ENCODE results near the gene CPOX. TPM values are rescaled to one million over a fixed set of nuclear protein-coding genes. Genes with fewer than 3 reads are reported as not detected.

CPOX gene
- total RNA-seq, 1 experiment from 2014 or later = 24.2 TPM

DNA sequence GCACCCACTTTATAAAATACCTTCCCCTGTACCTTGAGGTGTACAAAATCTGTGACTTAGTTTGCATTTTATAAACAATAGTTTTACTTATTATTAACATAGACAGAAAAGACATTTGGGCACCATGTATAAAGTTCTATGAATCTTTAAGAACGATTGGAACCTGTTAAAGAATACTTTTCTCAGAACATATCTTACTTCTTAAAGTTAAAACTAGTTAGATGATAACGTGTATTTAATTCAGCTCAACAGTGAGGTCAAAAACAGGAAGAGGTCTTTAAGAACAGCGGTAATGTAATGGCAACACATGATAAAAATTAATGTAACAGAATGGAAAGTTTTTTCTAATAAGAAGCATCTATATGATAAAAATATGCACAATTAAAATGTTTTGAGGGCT is 25.0 kb downstream of the CPOX start:
- ChIA-PET CTCF (no interaction called here), POLR2A (no interaction called here)
- H3K4me3 ChIP-seq (ENCODE audit: low read depth, low read length) = no peak overlapping the region
- no peak overlapping the region for H3K4me3 Mint-ChIP-seq (ENCODE audit: unreplicated experiment)
- peaks cover 4% of the 10 kb centered on the region for H3K4me1 Mint-ChIP-seq (ENCODE audit: low read depth, unreplicated experiment)
- no peaks in the 10 kb centered on the region for H3K4me1 ChIP-seq
- no peaks in the 10 kb centered on the region for H3K9me3 ChIP-seq
- TF ChIP-seq, protein P1, sequence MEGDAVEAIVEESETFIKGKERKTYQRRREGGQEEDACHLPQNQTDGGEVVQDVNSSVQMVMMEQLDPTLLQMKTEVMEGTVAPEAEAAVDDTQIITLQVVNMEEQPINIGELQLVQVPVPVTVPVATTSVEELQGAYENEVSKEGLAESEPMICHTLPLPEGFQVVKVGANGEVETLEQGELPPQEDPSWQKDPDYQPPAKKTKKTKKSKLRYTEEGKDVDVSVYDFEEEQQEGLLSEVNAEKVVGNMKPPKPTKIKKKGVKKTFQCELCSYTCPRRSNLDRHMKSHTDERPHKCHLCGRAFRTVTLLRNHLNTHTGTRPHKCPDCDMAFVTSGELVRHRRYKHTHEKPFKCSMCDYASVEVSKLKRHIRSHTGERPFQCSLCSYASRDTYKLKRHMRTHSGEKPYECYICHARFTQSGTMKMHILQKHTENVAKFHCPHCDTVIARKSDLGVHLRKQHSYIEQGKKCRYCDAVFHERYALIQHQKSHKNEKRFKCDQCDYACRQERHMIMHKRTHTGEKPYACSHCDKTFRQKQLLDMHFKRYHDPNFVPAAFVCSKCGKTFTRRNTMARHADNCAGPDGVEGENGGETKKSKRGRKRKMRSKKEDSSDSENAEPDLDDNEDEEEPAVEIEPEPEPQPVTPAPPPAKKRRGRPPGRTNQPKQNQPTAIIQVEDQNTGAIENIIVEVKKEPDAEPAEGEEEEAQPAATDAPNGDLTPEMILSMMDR (IDR thresholded peaks at IDR 0.05; ENCODE audit: insufficient read depth in 1 of 2, low read depth in 1 of 2, low read length in 1 of 2, severe bottlenecking in 1 of 2, unreplicated experiment in 1 of 2) = no peak
- no peak overlapping the region for H3K27ac Mint-ChIP-seq (ENCODE audit: unreplicated experiment)
- no peaks in the 10 kb centered on the region for H3K9me3 Mint-ChIP-seq (ENCODE audit: unreplicated experiment)
- intact Hi-C loops (cut with micrococcal nuclease; ENCODE audit: unreplicated experiment) = no loop called here
- H3K27me3 ChIP-seq (replicated peaks; ENCODE audit: control insufficient read depth, insufficient read depth, low read length) = no peaks in the 10 kb centered on the region
- no peak for DNase-seq
- no TSS peak for BruUV-seq (replicated peaks)
- H3K36me3 Mint-ChIP-seq (ENCODE audit: insufficient read depth, unreplicated experiment) = no peaks in the 10 kb centered on the region
- no peaks in the 10 kb centered on the region for H3K36me3 ChIP-seq (ENCODE audit: control insufficient read depth, insufficient read depth, low read length)
- no peaks in the 10 kb centered on the region for H3K27me3 Mint-ChIP-seq (ENCODE audit: insufficient read depth, unreplicated experiment)

GRCh38 chr3:98567666-98568270 is 25.6 kb downstream of the CPOX start:
- intact Hi-C loops (cut with micrococcal nuclease; ENCODE audit: unreplicated experiment) = no loop called here
- BruUV-seq (replicated peaks) = no TSS peak
- Histone ChIP-seq H3K9me3 (no peaks in the 10 kb centered on the region), H3K27me3 (replicated peaks; ENCODE audit: control insufficient read depth, insufficient read depth, low read length) (no peaks in the 10 kb centered on the region), H3K36me3 (ENCODE audit: control insufficient read depth, insufficient read depth, low read length) (no peaks in the 10 kb centered on the region), H3K4me3 (ENCODE audit: low read depth, low read length) (no peak overlapping the region), H3K4me1 (no peaks in the 10 kb centered on the region)
- ChIA-PET CTCF (no interaction called here), POLR2A (no interaction called here)
- H3K9me3 Mint-ChIP-seq (ENCODE audit: unreplicated experiment) = no peaks in the 10 kb centered on the region
- H3K36me3 Mint-ChIP-seq (ENCODE audit: insufficient read depth, unreplicated experiment) = no peaks in the 10 kb centered on the region
- H3K27me3 Mint-ChIP-seq (ENCODE audit: insufficient read depth, unreplicated experiment) = no peaks in the 10 kb centered on the region
- DNase-seq = no peak
- H3K27ac Mint-ChIP-seq (ENCODE audit: unreplicated experiment) = no peak overlapping the region
- no peak overlapping the region for H3K4me3 Mint-ChIP-seq (ENCODE audit: unreplicated experiment)
- TF ChIP-seq, protein P1 (IDR thresholded peaks at IDR 0.05; ENCODE audit: insufficient read depth in 1 of 2, low read depth in 1 of 2, low read length in 1 of 2, severe bottlenecking in 1 of 2, unreplicated experiment in 1 of 2) = no peak
- H3K4me1 Mint-ChIP-seq (ENCODE audit: low read depth, unreplicated experiment) = no peaks in the 10 kb centered on the region

- Mint-ChIP-seq H3K27ac (ENCODE audit: unreplicated experiment) (no peak overlapping the region), H3K4me1 (ENCODE audit: low read depth, unreplicated experiment) (no peaks in the 10 kb centered on the region), H3K9me3 (ENCODE audit: unreplicated experiment) (no peaks in the 10 kb centered on the region), H3K36me3 (ENCODE audit: insufficient read depth, unreplicated experiment) (no peaks in the 10 kb centered on the region), H3K27me3 (ENCODE audit: insufficient read depth, unreplicated experiment) (no peaks in the 10 kb centered on the region), H3K4me3 (ENCODE audit: unreplicated experiment) (no peak overlapping the region)
- no peaks in the 10 kb centered on the region for H3K9me3 ChIP-seq
- DNase-seq = no peak
- intact Hi-C loops (cut with micrococcal nuclease; ENCODE audit: unreplicated experiment) = no loop called here
- H3K4me1 ChIP-seq = no peaks in the 10 kb centered on the region
- no peak overlapping the region for H3K4me3 ChIP-seq (ENCODE audit: low read depth, low read length)
- TF ChIP-seq, protein P1 (IDR thresholded peaks at IDR 0.05; ENCODE audit: insufficient read depth in 1 of 2, low read depth in 1 of 2, low read length in 1 of 2, severe bottlenecking in 1 of 2, unreplicated experiment in 1 of 2) = no peak
- POLR2A ChIA-PET = interaction anchor here (0.7 kb wide), 1 partner anchor 249 kb away, joined by 3 read pairs; no protein-coding TSS in a partner anchor
- no peaks in the 10 kb centered on the region for H3K27me3 ChIP-seq (replicated peaks; ENCODE audit: control insufficient read depth, insufficient read depth, low read length)
- CTCF ChIA-PET = no interaction called here
- H3K36me3 ChIP-seq (ENCODE audit: control insufficient read depth, insufficient read depth, low read length) = no peaks in the 10 kb centered on the region
- BruUV-seq (replicated peaks) = no TSS peak
These were observed 27.6 kb downstream of the CPOX start for GRCh38 chr3:98565843-98566242.

All from Caco-2 (cell line).